Activated B cell treated with CpG ODN at 0.5 μM for 24 hours (primary cell): ENCODE data around the gene ADPRHL1. TPM values are rescaled to one million over a fixed set of nuclear protein-coding genes. Genes with fewer than 3 reads are reported as not detected.
"Not testable (repeated sequence)": the region's sequence is repeated elsewhere in the genome, so short reads cannot be mapped to it uniquely, and the experiment has no call there.

ENCODE experiments used
- ATAC-seq: fragments of 200-7000 bp; cut with Tn5 transposase; one replicate; pipeline ENCODE4 v1.10.0; 2021; ENCODE audit warnings: low read depth, mild to moderate bottlenecking, moderate library complexity
- CTCF ChIA-PET: fragments of 350-600 bp; sonication (Branson Sonifier 250); formaldehyde crosslinking; loops from one replicate; lab custom pipeline; 2021; ENCODE audit warnings: antibody characterized with exemption; lab: Charles Lee
- POLR2A ChIA-PET: fragments of 350-600 bp; sonication (Branson Sonifier 250); formaldehyde crosslinking; loops from one replicate; lab custom pipeline; 2021; ENCODE audit warnings: antibody characterized with exemption; lab: Charles Lee
- DNase-seq: peaks from one replicate; pipeline ENCODE4 v3.0.0; 2022
- H3K27ac Mint-ChIP-seq: one replicate; pipeline ENCODE4 v1.8.0; 2020; ENCODE audit warnings: mixed read lengths
- H3K27me3 Mint-ChIP-seq: one replicate; pipeline ENCODE4 v1.8.0; 2021; ENCODE audit warnings: mixed read lengths
- H3K36me3 Mint-ChIP-seq: one replicate; pipeline ENCODE4 v1.8.0; 2021; ENCODE audit warnings: low read depth, mixed read lengths
- H3K4me1 Mint-ChIP-seq: one replicate; pipeline ENCODE4 v1.8.0; 2021; ENCODE audit warnings: mixed read lengths
- H3K4me3 Mint-ChIP-seq: one replicate; pipeline ENCODE4 v1.8.0; 2020; ENCODE audit warnings: mild to moderate bottlenecking, mixed read lengths
- H3K9me3 Mint-ChIP-seq: one replicate; pipeline ENCODE4 v1.8.0; 2020; ENCODE audit warnings: mixed read lengths
- intact Hi-C: fragments of 100-400 bp; cut with micrococcal nuclease; formaldehyde crosslinking; loops from one replicate; pipeline ENCODE4 v1.15.1; 2024
- total RNA-seq: library from RNA; stranded (reverse); gene quantifications from 2 replicates; pipeline ENCODE4 v1.2.3, GENCODE V29; 2022
- TF ChIP-seq, protein P1 (sequence below): fragments of 200-600 bp; IDR thresholded peaks from one replicate; pipeline ENCODE4 v1.8.0; 2022; ENCODE audit warnings: antibody characterized with exemption, mild to moderate bottlenecking

Gene ADPRHL1
- total RNA-seq, 1 donor from 2014 or later: 0.84 TPM

DNA sequence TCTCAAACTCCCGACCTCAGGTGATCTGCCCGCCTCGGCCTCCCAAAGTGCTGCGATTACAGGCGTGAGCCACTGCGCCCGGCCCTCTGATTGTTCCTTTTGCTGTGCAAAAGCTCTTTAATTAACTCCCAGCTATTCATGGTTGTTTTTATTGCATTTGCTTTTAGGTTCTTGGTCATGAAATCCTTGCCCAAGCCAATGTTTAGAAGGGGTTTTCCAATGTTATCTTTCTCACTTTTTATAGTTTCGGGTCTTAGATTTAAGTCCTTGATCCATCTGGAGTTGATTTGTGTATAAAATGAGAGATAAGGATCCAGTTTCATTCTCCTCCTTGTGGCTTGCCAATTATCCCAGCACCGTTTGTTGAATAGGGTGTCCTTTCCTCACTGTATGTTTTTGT is 70.2 kb downstream of the ADPRHL1 start:
- no peak for DNase-seq
- Mint-ChIP-seq H3K4me1 (no peaks in the 10 kb centered on the region), H3K9me3 (peaks cover 24% of the 10 kb centered on the region), H3K36me3 (no peaks in the 10 kb centered on the region), H3K27ac (no peak overlapping the region), H3K4me3 (no peak overlapping the region), H3K27me3 (peaks cover 15% of the 10 kb centered on the region)
- no peak for ATAC-seq
- intact Hi-C loops: no loop called here
- POLR2A ChIA-PET: interaction anchor here (0.6 kb wide), 1 partner anchor 464 kb away, joined by 4 read pairs; no protein-coding TSS in a partner anchor
- TF ChIP-seq, protein P1, sequence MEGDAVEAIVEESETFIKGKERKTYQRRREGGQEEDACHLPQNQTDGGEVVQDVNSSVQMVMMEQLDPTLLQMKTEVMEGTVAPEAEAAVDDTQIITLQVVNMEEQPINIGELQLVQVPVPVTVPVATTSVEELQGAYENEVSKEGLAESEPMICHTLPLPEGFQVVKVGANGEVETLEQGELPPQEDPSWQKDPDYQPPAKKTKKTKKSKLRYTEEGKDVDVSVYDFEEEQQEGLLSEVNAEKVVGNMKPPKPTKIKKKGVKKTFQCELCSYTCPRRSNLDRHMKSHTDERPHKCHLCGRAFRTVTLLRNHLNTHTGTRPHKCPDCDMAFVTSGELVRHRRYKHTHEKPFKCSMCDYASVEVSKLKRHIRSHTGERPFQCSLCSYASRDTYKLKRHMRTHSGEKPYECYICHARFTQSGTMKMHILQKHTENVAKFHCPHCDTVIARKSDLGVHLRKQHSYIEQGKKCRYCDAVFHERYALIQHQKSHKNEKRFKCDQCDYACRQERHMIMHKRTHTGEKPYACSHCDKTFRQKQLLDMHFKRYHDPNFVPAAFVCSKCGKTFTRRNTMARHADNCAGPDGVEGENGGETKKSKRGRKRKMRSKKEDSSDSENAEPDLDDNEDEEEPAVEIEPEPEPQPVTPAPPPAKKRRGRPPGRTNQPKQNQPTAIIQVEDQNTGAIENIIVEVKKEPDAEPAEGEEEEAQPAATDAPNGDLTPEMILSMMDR: no peak
- CTCF ChIA-PET: no interaction called here

DNA sequence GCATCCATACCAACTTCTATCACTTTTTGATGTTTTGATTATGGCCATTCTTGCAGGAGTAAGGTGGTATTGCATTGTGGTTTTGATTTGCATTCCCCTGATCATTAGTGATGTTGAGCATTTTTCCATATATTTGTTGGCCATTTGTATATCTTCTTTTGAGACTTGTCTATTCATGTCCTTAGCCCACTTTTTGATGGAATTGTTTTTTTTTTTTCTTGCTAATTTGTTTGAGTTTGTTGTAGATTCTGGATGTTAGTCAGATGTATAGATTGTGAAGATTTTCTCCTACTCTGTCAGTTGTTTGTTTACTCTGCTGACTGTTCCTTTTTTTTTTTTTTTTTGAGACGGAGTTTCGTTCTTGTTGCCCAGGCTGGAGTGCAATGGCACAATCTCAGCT is 70.7 kb downstream of the ADPRHL1 start:
- DNase-seq, CTCF ChIA-PET: not testable (repeated sequence)
- POLR2A ChIA-PET: interaction anchor here (0.6 kb wide), 1 partner anchor 464 kb away, joined by 4 read pairs; no protein-coding TSS in a partner anchor

DNA sequence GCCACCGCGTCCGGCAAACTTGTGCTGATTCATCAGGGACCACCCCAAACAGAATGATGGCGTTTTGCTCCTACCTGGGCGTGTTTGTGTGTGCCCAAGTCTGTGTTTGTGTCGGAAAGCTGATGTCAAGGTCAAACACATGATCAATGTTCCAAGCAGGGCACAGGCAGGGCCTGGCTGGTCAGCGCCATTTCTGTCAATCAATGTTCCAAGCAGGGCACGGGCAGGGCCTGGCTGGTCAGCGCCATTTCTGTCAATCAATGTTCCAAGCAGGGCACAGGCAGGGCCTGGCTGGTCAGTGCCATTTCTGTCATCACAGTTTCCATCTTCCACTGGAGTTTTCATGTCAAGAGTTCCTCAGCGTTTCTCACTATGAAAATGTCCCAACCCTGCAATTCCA is 74.5 kb downstream of the ADPRHL1 start:
- ChIA-PET CTCF (no interaction called here), POLR2A (no interaction called here)
- DNase-seq (no peak), ATAC-seq (no peak)
- H3K36me3 Mint-ChIP-seq: no peaks in the 10 kb centered on the region
- H3K4me3 Mint-ChIP-seq: no peak overlapping the region
- intact Hi-C loops: no loop called here
- H3K27ac Mint-ChIP-seq: no peak overlapping the region
- no peaks in the 10 kb centered on the region for H3K4me1 Mint-ChIP-seq
- TF ChIP-seq, protein P1: no peak
- peaks cover 21% of the 10 kb centered on the region for H3K27me3 Mint-ChIP-seq
- H3K9me3 Mint-ChIP-seq: peaks cover 11% of the 10 kb centered on the region

More for the DNA sequence above, 70.7 kb downstream of the ADPRHL1 start:
- intact Hi-C loops, H3K4me1 Mint-ChIP-seq, ATAC-seq, H3K27ac Mint-ChIP-seq, H3K36me3 Mint-ChIP-seq, H3K4me3 Mint-ChIP-seq: not testable (repeated sequence)
- Mint-ChIP-seq H3K9me3 (peaks cover 24% of the 10 kb centered on the region), H3K27me3 (peaks cover 17% of the 10 kb centered on the region)

DNA sequence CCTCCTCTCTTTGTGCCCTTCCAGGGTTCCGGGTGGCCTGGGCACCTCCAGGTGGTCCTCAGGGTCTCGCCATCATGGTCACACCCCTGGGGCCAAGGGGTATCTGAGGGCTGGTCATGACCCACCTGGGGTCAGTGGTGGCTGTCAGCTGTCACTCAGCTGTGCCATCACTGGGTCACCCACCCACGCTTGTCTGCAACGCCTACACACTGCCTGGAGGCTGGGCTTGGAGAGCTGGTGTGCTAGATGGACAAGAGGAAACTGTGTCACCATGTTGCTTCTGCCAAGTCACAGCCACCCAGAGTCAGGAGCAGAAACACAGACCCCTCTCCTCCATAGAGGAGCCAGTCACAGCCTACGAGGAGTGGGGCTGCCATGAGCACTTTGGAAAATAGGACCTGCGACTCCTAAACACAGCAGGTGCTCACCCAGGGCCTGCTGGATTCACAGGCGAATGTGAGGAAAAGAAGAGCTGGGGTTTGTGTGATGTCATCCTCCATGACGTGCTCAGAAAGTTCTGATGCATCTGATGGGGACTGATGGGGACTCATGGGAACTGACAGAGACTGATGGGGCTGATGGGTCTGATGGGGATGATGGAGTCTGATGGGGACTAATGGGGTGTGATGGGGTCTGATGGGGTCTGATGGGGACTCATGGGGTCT is 78.6 kb downstream of the ADPRHL1 start:
- TF ChIP-seq, protein P1: no peak
- Mint-ChIP-seq H3K36me3 (no peaks in the 10 kb centered on the region), H3K9me3 (no peaks in the 10 kb centered on the region), H3K4me1 (no peaks in the 10 kb centered on the region), H3K27ac (no peak overlapping the region), H3K27me3 (peaks cover 13% of the 10 kb centered on the region), H3K4me3 (no peak overlapping the region)
- no peak for ATAC-seq
- CTCF ChIA-PET: no interaction called here
- intact Hi-C loops: no loop called here
- POLR2A ChIA-PET: no interaction called here
- no peak for DNase-seq

DNA sequence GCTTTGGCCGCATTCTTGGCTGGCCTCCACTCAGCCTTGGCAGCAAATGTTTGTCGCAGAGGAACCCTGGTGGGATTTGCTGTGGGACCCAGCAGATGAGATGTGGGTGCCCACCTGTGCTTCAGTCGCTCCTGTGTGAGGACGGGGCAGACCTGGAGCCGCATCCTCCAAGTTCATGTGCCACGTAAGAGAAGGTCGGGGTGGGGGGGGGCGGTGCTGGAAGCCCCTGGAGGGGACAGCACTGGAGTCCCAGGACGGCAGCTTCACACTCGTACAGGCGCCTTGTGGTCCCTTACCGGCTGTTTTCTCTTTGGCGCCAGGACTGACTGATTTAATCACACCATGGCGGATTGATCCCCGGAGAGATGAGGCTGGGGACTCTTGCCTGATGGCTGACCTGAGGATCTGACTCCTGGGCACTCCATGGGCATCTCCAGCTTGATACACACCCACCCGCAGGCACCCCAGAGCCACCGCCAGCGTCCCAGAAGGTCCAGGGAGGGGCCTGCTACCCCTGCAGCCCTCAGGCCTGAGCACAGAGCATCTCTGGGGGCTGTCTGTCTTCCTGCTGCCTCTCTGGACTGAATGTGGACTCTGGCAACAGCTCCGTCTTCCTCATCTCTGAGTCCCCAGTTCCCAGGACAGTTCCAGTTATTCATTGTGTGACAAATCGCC is 79.3 kb downstream of the ADPRHL1 start:
- intact Hi-C loops: no loop called here
- H3K9me3 Mint-ChIP-seq: no peaks in the 10 kb centered on the region
- H3K4me3 Mint-ChIP-seq: no peak overlapping the region
- H3K4me1 Mint-ChIP-seq: no peaks in the 10 kb centered on the region
- H3K36me3 Mint-ChIP-seq: no peaks in the 10 kb centered on the region
- no peak for ATAC-seq
- no peak overlapping the region for H3K27ac Mint-ChIP-seq
- TF ChIP-seq, protein P1: no peak
- no peak for DNase-seq
- CTCF ChIA-PET: no interaction called here
- H3K27me3 Mint-ChIP-seq: peaks cover 13% of the 10 kb centered on the region
- POLR2A ChIA-PET: no interaction called here

DNA sequence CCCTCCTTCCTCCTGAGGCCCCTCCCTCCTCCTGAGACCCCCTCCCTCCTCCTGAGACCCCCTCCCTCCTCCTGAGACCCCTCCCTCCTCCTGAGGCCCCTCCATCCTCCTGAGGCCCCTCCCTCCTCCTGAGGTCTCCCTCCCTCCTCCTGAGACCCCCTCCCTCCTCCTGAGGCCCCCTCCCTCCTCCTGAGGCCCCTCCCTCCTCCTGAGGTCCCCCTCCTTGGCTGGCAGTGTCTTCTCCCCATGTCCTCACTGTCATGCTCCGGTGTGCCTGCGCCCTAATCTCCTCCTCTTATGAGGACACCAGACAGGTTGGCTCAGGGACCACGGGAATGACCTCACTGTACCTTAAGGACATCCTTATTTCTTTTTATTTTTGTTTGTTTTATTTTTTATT is 81.6 kb downstream of the ADPRHL1 start:
- peaks cover 11% of the 10 kb centered on the region for H3K27me3 Mint-ChIP-seq
- CTCF ChIA-PET, intact Hi-C loops, H3K4me1 Mint-ChIP-seq, H3K4me3 Mint-ChIP-seq, H3K36me3 Mint-ChIP-seq, DNase-seq, ATAC-seq, POLR2A ChIA-PET, H3K9me3 Mint-ChIP-seq, H3K27ac Mint-ChIP-seq: not testable (repeated sequence)
